DLD1 (cell line): Measurements from ENCODE around the gene DCBLD2.

Experiments
- in situ Hi-C: cut with HindIII; loops from 2 replicates; pipeline ENCODE4 v1.10.0; 2017; ENCODE audit warnings: low sequenced_read_pairs

The DCBLD2 gene

GRCh38 chr3:98775459-98776139, 125.9 kb downstream of the DCBLD2 start:
- in situ Hi-C loops: no loop called here

GRCh38 chr3:98772022-98772421, 129.5 kb downstream of the DCBLD2 start:
- in situ Hi-C loops: no loop called here

- in situ Hi-C loops: no loop called here
Observed at GRCh38 chr3:98770261-98771039, 131.0 kb downstream of the DCBLD2 start.

GRCh38 chr3:98769448-98769847, 132.0 kb downstream of the DCBLD2 start:
- in situ Hi-C loops: no loop called here

- in situ Hi-C loops: no loop called here
Observed at GRCh38 chr3:98768961-98769360, 132.5 kb downstream of the DCBLD2 start.

- in situ Hi-C loops: no loop called here
Observed at GRCh38 chr3:98766924-98767323, 134.6 kb downstream of the DCBLD2 start.

- in situ Hi-C loops: no loop called here
Observed at GRCh38 chr3:98765721-98766120, 135.8 kb downstream of the DCBLD2 start.

GRCh38 chr3:98764472-98764884, 137.0 kb downstream of the DCBLD2 start:
- in situ Hi-C loops: no loop called here

DNA sequence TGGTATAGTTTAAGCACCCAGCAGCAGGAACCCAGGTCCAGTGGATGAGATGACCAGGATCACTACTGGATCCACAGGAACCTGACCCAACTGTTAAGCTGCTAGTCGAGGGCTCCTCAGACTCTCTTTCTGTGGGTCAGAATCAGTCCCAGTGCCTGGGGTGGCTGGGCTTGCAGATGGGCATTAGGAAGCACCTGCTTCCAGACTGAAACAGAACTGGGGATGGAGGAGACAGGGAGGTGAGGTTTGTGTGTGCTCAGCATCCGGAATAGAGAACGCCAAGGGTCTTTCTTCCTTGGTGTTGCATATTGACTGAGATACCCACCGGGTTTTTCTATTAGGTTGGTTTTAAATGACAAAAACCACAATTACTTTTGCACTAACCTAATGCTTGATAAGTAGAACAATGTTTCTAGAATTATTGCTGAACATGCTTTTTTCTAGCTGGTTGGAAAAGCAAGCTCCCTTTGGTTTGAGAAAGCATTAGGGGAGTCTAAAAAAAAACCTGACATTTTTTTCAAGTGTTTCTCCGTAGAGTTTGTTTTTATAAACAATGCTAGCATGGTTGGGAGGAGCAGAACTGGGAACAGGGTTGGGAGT, 137.6 kb downstream of the DCBLD2 start:
- in situ Hi-C loops: no loop called here

- in situ Hi-C loops: no loop called here
Observed at GRCh38 chr3:98763076-98763475, 138.4 kb downstream of the DCBLD2 start, which contains the start of gene ST3GAL6. Gene ST3GAL6, plus strand, starts transcription at chr3:98763340. Its CDS starts 5,101 bp downstream, at chr3:98768441.

GRCh38 chr3:98761643-98762229, 139.8 kb downstream of the DCBLD2 start:
- in situ Hi-C loops: no loop called here

GRCh38 chr3:98759629-98760028, 141.9 kb downstream of the DCBLD2 start:
- in situ Hi-C loops: no loop called here

- in situ Hi-C loops: no loop called here
Observed at GRCh38 chr3:98755601-98756000, 145.9 kb downstream of the DCBLD2 start.

DNA sequence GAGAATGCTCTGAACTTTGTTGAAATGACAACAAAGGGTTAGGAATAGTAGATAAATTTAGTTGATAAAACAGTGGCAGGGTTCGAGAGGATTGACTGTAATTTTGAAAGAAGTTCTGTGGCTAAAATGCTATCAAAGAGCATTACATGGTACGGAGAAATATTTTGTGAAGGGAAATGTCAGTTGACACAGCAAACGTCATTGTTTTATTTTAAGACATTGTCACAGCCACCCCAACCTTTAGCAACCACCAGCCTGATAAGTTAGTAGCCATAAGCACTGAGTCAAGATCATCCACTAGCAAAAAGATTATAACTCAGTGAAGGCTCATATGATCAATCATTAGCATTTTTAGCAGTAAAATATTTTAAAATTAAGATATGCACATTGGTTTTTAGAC, 147.0 kb downstream of the DCBLD2 start:
- in situ Hi-C loops: no loop called here

DNA sequence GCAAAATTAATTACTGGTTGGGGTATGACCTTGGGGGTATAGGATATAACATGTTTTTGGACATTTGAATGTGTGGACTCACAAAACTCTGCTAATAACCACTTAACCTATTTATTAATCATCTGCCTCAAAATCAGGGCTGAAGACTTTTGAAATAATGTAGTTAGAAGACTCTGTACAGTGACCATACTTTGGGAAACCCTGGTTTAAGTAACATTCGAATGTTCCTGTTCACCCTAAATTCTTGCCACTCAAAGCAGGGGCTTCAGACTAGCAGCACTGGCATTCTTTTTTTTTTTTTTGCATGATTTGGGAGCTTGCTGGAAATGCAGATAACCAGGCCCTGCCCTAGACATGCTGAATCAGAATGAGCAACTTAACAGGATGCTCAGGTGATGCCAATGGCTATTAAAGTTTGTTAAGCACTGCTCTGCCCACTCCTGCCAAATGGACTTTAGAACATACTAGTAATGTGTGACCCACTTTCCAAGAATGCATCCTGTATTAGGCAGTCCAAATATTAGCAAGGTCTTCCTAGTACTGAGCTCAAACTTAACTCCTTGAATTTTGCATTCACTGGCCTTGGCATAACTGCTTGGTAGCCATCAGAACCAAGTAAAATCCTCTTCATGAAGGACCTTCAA, 151.1 kb downstream of the DCBLD2 start:
- in situ Hi-C loops: no loop called here

DNA sequence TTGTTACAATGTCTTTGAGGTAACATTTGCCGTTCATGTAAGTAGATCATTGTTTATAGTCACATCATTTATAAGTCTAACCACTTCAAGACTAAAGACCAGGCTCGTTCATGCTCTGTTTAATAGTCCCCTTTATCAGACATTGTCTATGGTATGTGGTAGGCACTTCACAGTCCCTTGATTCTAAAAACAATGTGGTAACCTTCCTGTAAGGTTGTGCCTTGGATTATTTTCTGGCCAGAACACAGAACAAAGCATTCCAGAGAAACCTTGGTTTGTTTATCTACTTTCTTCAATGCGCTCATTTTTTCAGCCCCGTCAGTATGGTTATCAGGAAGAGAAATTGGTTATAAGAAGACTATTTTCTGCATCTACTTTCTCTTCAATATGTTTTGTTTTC, 154.6 kb downstream of the DCBLD2 start:
- in situ Hi-C loops: loop anchor here (5.0 kb wide), 1 partner anchor 50 kb away; no protein-coding TSS in a partner anchor

GRCh38 chr3:98746122-98746521, 155.4 kb downstream of the DCBLD2 start:
- in situ Hi-C loops: loop anchor here (5.0 kb wide), 1 partner anchor 51 kb away; no protein-coding TSS in a partner anchor
